Loucy (cell line): ENCODE data around the gene ITGB3.

Experiments
- H2AFZ ChIP-seq: fragments of 200-600 bp; sonication (generic); 2 replicates; pipeline ENCODE4 v1.6.0; 2016; ENCODE audit warnings: antibody characterized with exemption, mild to moderate bottlenecking, low read length, moderate library complexity
- H3F3A ChIP-seq: fragments of 200-600 bp; 2 replicates; pipeline ENCODE4 v1.6.0; 2016; ENCODE audit warnings: antibody characterized with exemption, low read depth, mild to moderate bottlenecking
- H3K27me3 ChIP-seq: fragments of 200-600 bp; sonication (generic); 2 replicates; pipeline ENCODE4 v1.6.1; 2014; ENCODE audit warnings: low read length, mild to moderate bottlenecking; ENCODE audit not compliant: insufficient read depth, poor library complexity, severe bottlenecking
- H3K36me3 ChIP-seq: fragments of 200-600 bp; sonication (generic); 2 replicates; pipeline ENCODE4 v1.6.1; 2016; ENCODE audit warnings: low read length; ENCODE audit not compliant: insufficient read depth
- H3K4me1 ChIP-seq: fragments of 200-600 bp; sonication (generic); 2 replicates; pipeline ENCODE4 v1.5.1; 2014; ENCODE audit warnings: low read length, mild to moderate bottlenecking; ENCODE audit not compliant: insufficient read depth, poor library complexity, severe bottlenecking
- H3K4me2 ChIP-seq: fragments of 200-600 bp; sonication (generic); 2 replicates; pipeline ENCODE4 v1.6.0; 2014; ENCODE audit warnings: antibody characterized with exemption, low read length, low read depth, mild to moderate bottlenecking; ENCODE audit not compliant: poor library complexity, severe bottlenecking
- H3K4me3 ChIP-seq: fragments of 200-600 bp; sonication (generic); 2 replicates; pipeline ENCODE4 v1.5.1; 2014; ENCODE audit warnings: low read length, mild to moderate bottlenecking, mixed read lengths; ENCODE audit not compliant: poor library complexity, severe bottlenecking
- H3K79me2 ChIP-seq: fragments of 200-600 bp; sonication (generic); 2 replicates; pipeline ENCODE4 v1.6.1; 2014; ENCODE audit warnings: low read length; ENCODE audit not compliant: insufficient read depth
- H3K9ac ChIP-seq: fragments of 200-600 bp; sonication (generic); 2 replicates; pipeline ENCODE4 v1.6.0; 2014; ENCODE audit warnings: mild to moderate bottlenecking, low read depth, low read length, moderate library complexity; ENCODE audit not compliant: poor library complexity, severe bottlenecking
- H3K9me2 ChIP-seq: fragments of 200-600 bp; sonication (generic); replicated peaks from 2 replicates; pipeline ENCODE4 v1.6.1; 2016; ENCODE audit warnings: low read depth, low read length, mixed read lengths
- H3K9me3 ChIP-seq: fragments of 200-600 bp; sonication (generic); 2 replicates; pipeline ENCODE4 v1.6.1; 2014; ENCODE audit warnings: mild to moderate bottlenecking, antibody characterized with exemption, low read length, low read depth; ENCODE audit not compliant: insufficient read depth
- H4K20me1 ChIP-seq: fragments of 200-600 bp; sonication (generic); 2 replicates; pipeline ENCODE4 v1.6.0; 2014; ENCODE audit warnings: antibody characterized with exemption, low read length, mild to moderate bottlenecking; ENCODE audit not compliant: insufficient read depth, poor library complexity, severe bottlenecking
- CTCF ChIP-seq: fragments of 200-600 bp; sonication (generic); conservative IDR thresholded peaks from 2 replicates; pipeline ENCODE4 v1.5.1; 2014; ENCODE audit warnings: mild to moderate bottlenecking, antibody characterized with exemption, low read length
- EZH2phosphoT487 ChIP-seq: fragments of 200-600 bp; IDR thresholded peaks from 2 replicates; pipeline ENCODE4 v1.6.1; 2018; ENCODE audit warnings: antibody characterized with exemption, mild to moderate bottlenecking, moderate library complexity, borderline replicate concordance

The ITGB3 gene

GRCh38 chr17:47320879-47321502 is 67.4 kb downstream of the ITGB3 start:
- Histone ChIP-seq H3K36me3 (no peaks in the 10 kb centered on the region), H3F3A (peaks cover 4% of the 10 kb centered on the region; the same call in 1 of the 2 replicates), H3K4me3 (no peak overlapping the region), H4K20me1 (no peaks in the 10 kb centered on the region), H2AFZ (no peak overlapping the region), H3K79me2 (no peaks in the 10 kb centered on the region), H3K9ac (no peak overlapping the region), H3K27me3 (no peaks in the 10 kb centered on the region), H3K9me2 (no peaks in the 10 kb centered on the region), H3K9me3 (no peaks in the 10 kb centered on the region), H3K4me1 (peaks cover 18% of the 10 kb centered on the region), H3K4me2 (no peak overlapping the region)
- TF ChIP-seq EZH2phosphoT487 (no peak), CTCF (no peak)

- Histone ChIP-seq H3K36me3 (no peaks in the 10 kb centered on the region), H2AFZ (peak within 1 kb of the TSS; percentile 97), H3F3A (peaks cover 4% of the 10 kb centered on the region; the same call in 1 of the 2 replicates), H3K79me2 (no peaks in the 10 kb centered on the region), H3K4me3 (peak within 1 kb of the TSS; percentile 75), H3K9me3 (no peaks in the 10 kb centered on the region), H3K9ac (peak within 1 kb of the TSS; percentile 59), H4K20me1 (no peaks in the 10 kb centered on the region), H3K9me2 (no peaks in the 10 kb centered on the region), H3K4me2 (peak within 1 kb of the TSS; percentile 87), H3K4me1 (peaks cover 11% of the 10 kb centered on the region), H3K27me3 (no peaks in the 10 kb centered on the region)
- no peak for TF ChIP-seq EZH2phosphoT487
- TF ChIP-seq CTCF, result no peak
These were observed 70.0 kb downstream of the ITGB3 start, which contains the start of gene EFCAB13 for GRCh38 chr17:47323382-47324223. EFCAB13 (plus strand) TSS chr17:47323955; CDS start chr17:47328354, 4,399 bp downstream.

GRCh38 chr17:47324224-47325020 is 70.8 kb downstream of the ITGB3 start:
- Histone ChIP-seq H3K79me2 (no peaks in the 10 kb centered on the region), H3K36me3 (no peaks in the 10 kb centered on the region), H3K9ac (peak overlapping the region; percentile 59), H3K9me3 (no peaks in the 10 kb centered on the region), H3K4me2 (peak overlapping the region; percentile 87), H3K9me2 (no peaks in the 10 kb centered on the region), H3K27me3 (no peaks in the 10 kb centered on the region), H3K4me1 (peaks cover 8% of the 10 kb centered on the region), H3K4me3 (peak overlapping the region; percentile 75), H3F3A (peaks cover 4% of the 10 kb centered on the region; the same call in 1 of the 2 replicates), H4K20me1 (no peaks in the 10 kb centered on the region), H2AFZ (peak overlapping the region; percentile 97)
- no peak for TF ChIP-seq CTCF
- no peak for TF ChIP-seq EZH2phosphoT487
